ENCODE measurements around the gene NEAT1. TPM values are rescaled to one million over a fixed set of nuclear protein-coding genes. Genes with fewer than 3 reads are reported as not detected.

Gene NEAT1
- total and polyA plus RNA-seq, 9 of the 15 experiments (the other 6 are each of a cell fraction or from before 2014, with no cell fraction given), result 20.1 to 389 (median 62.8) TPM

DNA sequence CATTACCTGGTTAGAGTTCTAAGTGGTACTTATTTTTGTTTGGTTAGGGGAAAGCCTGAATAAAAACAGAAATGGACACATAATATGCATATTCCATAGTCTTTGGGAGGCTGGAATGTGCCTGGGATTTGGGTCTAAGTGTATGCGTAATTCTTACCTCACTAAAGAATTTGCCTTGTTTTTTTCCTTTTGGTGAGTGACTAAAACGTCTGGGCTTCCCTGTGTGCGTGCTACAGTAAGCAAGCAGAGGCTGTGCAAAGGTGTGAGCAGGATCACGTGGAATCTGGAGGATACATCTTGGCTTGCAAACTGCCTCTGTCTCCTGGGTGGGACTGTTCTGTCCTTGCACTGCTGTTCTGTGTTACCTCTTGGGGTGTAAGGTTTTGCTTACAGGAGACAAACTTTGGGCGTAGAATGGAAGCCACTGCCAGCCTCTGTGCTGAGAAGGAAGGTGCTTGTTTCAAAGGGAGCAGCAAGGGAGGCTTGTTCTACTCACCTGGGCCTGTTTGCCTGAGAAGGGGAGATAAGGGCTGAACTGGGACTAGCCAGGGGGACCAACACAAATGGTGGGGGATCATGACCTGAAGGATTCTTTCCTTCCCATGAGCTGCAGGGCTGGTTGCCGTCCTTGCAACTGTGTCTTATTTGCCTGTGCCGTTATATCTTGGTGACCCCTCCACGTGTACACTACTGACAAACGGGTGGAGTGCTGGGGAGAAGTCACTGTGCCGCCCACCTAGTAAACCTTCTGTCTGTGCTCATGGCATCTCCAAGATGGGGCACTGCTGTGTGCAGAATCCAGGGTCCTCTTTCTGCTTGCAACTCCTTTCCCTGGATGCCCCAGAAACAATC is 4.5 kb downstream of the NEAT1 start:
- peak overlapping the region; percentile 51 to 98; a peak in 3 of 4 replicates for H3K9ac ChIP-seq (ENCODE audit: insufficient read depth in 1 of 2, low read depth in 2 of 2, low read length in 2 of 2)
- 5% methylated on average over 10 of the region's 10 CpGs for WGBS (ENCODE audit: insufficient coverage, low coverage, missing lambda C conversion rate)
- peak overlapping the region; percentile 79 for H3K4me3 ChIP-seq
- ChIA-PET CTCF (ENCODE audit: low intra/inter-chr PET ratio) (interaction anchor here (0.6 kb wide), 1 partner anchor 85 kb away, joined by 3 read pairs; no protein-coding TSS in a partner anchor), POLR2A (interaction anchor here (0.6 to 17.3 kb wide), 19 partner anchors 10 to 526 kb away, joined by 3 to 1349 read pairs (median 5); partner anchors contain the start of genes FRMD8, MALAT1 and SLC25A45)
- DNase-seq (ENCODE audit: extremely low read depth in 1 of 4, low spot score in 3 of 4) (peak in 2 of 4 experiments; percentile 36 to 76), FAIRE-seq (peak; percentile 62), ATAC-seq (peak; percentile 36)
- peaks cover 70% of the 10 kb centered on the region for H3K36me3 ChIP-seq (ENCODE audit: control insufficient read depth, insufficient read depth, low read length)
- peaks cover 98% of the 10 kb centered on the region for H3K79me2 ChIP-seq (ENCODE audit: control insufficient read depth, insufficient read depth, low read length)
- no peak overlapping the region for H2AFZ ChIP-seq (ENCODE audit: low read depth, low read length)
- intact Hi-C loops (cut with micrococcal nuclease) (no loop called here), in situ Hi-C loops (cut with MboI) (no loop called here)
- peak overlapping the region; percentile 97 for H3K4me2 ChIP-seq (ENCODE audit: insufficient read depth, low read length)
- H3K9me1 ChIP-seq (ENCODE audit: control insufficient read depth, insufficient read depth, low read length), result no peaks in the 10 kb centered on the region
- peaks cover 65% of the 10 kb centered on the region for H4K20me1 ChIP-seq (replicated peaks; ENCODE audit: control insufficient read depth, insufficient read depth, low read length)
- peak overlapping the region; percentile 98 for H3K27ac ChIP-seq (ENCODE audit: extremely low read depth, low read depth, low read length)
- H3K9me3 ChIP-seq (replicated peaks; ENCODE audit: control insufficient read depth, insufficient read depth, low read depth, low read length), result no peaks in the 10 kb centered on the region
- peaks cover 9 to 32% of the 10 kb centered on the region in 2 experiments; a peak in 4 of 5 replicates for H3K4me1 ChIP-seq (replicated peaks in 1 of 2; ENCODE audit: control insufficient read depth in 2 of 2, insufficient read depth in 2 of 2, low read length in 2 of 2)
- no TSS peak for BruUV-seq (replicated peaks)
- no peaks in the 10 kb centered on the region for H3K27me3 ChIP-seq (ENCODE audit: control insufficient read depth in 2 of 2, insufficient read depth in 2 of 2, low read length in 2 of 2)
- TF ChIP-seq, protein P1, sequence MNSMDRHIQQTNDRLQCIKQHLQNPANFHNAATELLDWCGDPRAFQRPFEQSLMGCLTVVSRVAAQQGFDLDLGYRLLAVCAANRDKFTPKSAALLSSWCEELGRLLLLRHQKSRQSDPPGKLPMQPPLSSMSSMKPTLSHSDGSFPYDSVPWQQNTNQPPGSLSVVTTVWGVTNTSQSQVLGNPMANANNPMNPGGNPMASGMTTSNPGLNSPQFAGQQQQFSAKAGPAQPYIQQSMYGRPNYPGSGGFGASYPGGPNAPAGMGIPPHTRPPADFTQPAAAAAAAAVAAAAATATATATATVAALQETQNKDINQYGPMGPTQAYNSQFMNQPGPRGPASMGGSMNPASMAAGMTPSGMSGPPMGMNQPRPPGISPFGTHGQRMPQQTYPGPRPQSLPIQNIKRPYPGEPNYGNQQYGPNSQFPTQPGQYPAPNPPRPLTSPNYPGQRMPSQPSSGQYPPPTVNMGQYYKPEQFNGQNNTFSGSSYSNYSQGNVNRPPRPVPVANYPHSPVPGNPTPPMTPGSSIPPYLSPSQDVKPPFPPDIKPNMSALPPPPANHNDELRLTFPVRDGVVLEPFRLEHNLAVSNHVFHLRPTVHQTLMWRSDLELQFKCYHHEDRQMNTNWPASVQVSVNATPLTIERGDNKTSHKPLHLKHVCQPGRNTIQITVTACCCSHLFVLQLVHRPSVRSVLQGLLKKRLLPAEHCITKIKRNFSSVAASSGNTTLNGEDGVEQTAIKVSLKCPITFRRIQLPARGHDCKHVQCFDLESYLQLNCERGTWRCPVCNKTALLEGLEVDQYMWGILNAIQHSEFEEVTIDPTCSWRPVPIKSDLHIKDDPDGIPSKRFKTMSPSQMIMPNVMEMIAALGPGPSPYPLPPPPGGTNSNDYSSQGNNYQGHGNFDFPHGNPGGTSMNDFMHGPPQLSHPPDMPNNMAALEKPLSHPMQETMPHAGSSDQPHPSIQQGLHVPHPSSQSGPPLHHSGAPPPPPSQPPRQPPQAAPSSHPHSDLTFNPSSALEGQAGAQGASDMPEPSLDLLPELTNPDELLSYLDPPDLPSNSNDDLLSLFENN (IDR thresholded peaks at IDR 0.05; ENCODE audit: low read depth in 2 of 2, low read length in 2 of 2), result no peak; a peak in 2 of 4 replicates
- TF ChIP-seq ZNF696 (CRISPR knock-in tag; conservative IDR thresholded peaks at IDR 0.05) (peak; percentile 1; the same call in 1 of the 2 replicates), NFATC3 (IDR thresholded peaks at IDR 0.05) (peak; percentile 24; the same call in 1 of the 2 replicates), NONO (IDR thresholded peaks at IDR 0.05; ENCODE audit: low read depth in 2 of 2, low read length in 1 of 2) (peak in 1 of 2 experiments; percentile 90; a peak in 2 of 4 replicates), FOXA3 (CRISPR knock-in tag; conservative IDR thresholded peaks at IDR 0.05 in 1 of 2, IDR thresholded peaks at IDR 0.05 in 1 of 2) (peak in 1 of 2 experiments; percentile 34; a peak in 2 of 4 replicates), ZNF282 (CRISPR knock-in tag; IDR thresholded peaks at IDR 0.05) (peak; percentile 81; the same call in 1 of the 2 replicates), RFX5 (IDR thresholded peaks at IDR 0.05; ENCODE audit: low read depth, low read length) (no peak), SMARCC2 (IDR thresholded peaks at IDR 0.05; ENCODE audit: low read depth) (no peak), ZFX (CRISPR knock-in tag; IDR thresholded peaks at IDR 0.05) (no peak)
- TF ChIP-seq, protein P2, sequence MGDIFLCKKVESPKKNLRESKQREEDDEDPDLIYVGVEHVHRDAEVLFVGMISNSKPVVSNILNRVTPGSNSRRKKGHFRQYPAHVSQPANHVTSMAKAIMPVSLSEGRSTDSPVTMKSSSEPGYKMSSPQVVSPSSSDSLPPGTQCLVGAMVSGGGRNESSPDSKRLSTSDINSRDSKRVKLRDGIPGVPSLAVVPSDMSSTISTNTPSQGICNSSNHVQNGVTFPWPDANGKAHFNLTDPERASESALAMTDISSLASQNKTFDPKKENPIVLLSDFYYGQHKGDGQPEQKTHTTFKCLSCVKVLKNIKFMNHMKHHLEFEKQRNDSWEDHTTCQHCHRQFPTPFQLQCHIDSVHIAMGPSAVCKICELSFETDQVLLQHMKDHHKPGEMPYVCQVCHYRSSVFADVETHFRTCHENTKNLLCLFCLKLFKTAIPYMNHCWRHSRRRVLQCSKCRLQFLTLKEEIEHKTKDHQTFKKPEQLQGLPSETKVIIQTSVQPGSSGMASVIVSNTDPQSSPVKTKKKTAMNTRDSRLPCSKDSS (IDR thresholded peaks at IDR 0.05; ENCODE audit: low read depth, partially characterized antibody), result no peak
- TF ChIP-seq, protein P3, sequence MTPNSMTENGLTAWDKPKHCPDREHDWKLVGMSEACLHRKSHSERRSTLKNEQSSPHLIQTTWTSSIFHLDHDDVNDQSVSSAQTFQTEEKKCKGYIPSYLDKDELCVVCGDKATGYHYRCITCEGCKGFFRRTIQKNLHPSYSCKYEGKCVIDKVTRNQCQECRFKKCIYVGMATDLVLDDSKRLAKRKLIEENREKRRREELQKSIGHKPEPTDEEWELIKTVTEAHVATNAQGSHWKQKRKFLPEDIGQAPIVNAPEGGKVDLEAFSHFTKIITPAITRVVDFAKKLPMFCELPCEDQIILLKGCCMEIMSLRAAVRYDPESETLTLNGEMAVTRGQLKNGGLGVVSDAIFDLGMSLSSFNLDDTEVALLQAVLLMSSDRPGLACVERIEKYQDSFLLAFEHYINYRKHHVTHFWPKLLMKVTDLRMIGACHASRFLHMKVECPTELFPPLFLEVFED (CRISPR knock-in tag; conservative IDR thresholded peaks at IDR 0.05), result peak; percentile 95
- TF ChIP-seq, protein P4, sequence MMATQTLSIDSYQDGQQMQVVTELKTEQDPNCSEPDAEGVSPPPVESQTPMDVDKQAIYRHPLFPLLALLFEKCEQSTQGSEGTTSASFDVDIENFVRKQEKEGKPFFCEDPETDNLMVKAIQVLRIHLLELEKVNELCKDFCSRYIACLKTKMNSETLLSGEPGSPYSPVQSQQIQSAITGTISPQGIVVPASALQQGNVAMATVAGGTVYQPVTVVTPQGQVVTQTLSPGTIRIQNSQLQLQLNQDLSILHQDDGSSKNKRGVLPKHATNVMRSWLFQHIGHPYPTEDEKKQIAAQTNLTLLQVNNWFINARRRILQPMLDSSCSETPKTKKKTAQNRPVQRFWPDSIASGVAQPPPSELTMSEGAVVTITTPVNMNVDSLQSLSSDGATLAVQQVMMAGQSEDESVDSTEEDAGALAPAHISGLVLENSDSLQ (IDR thresholded peaks at IDR 0.05), result no peak

All from K562 (cell line).